ENCODE measurements around the gene PDGFD.

- TF ChIP-seq, protein P1, sequence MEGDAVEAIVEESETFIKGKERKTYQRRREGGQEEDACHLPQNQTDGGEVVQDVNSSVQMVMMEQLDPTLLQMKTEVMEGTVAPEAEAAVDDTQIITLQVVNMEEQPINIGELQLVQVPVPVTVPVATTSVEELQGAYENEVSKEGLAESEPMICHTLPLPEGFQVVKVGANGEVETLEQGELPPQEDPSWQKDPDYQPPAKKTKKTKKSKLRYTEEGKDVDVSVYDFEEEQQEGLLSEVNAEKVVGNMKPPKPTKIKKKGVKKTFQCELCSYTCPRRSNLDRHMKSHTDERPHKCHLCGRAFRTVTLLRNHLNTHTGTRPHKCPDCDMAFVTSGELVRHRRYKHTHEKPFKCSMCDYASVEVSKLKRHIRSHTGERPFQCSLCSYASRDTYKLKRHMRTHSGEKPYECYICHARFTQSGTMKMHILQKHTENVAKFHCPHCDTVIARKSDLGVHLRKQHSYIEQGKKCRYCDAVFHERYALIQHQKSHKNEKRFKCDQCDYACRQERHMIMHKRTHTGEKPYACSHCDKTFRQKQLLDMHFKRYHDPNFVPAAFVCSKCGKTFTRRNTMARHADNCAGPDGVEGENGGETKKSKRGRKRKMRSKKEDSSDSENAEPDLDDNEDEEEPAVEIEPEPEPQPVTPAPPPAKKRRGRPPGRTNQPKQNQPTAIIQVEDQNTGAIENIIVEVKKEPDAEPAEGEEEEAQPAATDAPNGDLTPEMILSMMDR (IDR thresholded peaks at IDR 0.05), result no peak
- no peak for TF ChIP-seq POLR2A (IDR thresholded peaks at IDR 0.05)
These were observed 102.0 kb downstream of the PDGFD start for GRCh38 chr11:104061853-104062521.

Data from thyroid gland (tissue), 4 donors.